ENCODE data around the gene CDK7. TPM values are rescaled to one million over a fixed set of nuclear protein-coding genes. Genes with fewer than 3 reads are reported as not detected.

CDK7 gene
- total RNA-seq, 4 donors from 2014 or later = 25.7 to 37.2 (median 31.2) TPM

DNA sequence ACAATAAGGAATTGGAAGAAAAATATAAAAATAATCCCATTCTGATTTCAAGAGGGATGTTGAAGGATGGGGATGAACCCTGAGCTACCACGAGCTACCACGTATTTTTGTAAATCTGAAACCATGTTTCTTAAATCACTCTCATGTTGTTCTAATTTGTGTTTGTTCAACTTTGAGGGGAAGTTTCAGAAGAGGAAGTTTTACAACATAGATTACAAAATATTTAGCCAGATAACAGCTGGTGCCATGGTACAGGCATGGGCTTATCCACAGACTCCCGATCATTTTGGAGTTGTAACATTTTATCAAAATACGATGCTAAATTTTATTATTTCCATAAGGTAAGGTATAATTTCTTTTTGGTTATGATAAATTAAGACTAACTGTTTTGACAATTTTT, 82.7 kb downstream of the CDK7 start:
- Histone ChIP-seq H3K36me3 (peaks cover 16% of the 10 kb centered on the region), H3K9me3 (no peaks in the 10 kb centered on the region), H3K4me1 (no peaks in the 10 kb centered on the region), H3K27me3 (no peaks in the 10 kb centered on the region), H3K4me3 (no peak overlapping the region), H3K27ac (no peak overlapping the region)
- WGBS = 73% methylated on average over 4 of the region's 4 CpGs
- TF ChIP-seq, protein P1, sequence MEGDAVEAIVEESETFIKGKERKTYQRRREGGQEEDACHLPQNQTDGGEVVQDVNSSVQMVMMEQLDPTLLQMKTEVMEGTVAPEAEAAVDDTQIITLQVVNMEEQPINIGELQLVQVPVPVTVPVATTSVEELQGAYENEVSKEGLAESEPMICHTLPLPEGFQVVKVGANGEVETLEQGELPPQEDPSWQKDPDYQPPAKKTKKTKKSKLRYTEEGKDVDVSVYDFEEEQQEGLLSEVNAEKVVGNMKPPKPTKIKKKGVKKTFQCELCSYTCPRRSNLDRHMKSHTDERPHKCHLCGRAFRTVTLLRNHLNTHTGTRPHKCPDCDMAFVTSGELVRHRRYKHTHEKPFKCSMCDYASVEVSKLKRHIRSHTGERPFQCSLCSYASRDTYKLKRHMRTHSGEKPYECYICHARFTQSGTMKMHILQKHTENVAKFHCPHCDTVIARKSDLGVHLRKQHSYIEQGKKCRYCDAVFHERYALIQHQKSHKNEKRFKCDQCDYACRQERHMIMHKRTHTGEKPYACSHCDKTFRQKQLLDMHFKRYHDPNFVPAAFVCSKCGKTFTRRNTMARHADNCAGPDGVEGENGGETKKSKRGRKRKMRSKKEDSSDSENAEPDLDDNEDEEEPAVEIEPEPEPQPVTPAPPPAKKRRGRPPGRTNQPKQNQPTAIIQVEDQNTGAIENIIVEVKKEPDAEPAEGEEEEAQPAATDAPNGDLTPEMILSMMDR (IDR thresholded peaks at IDR 0.05) = no peak
- TF ChIP-seq EP300 (IDR thresholded peaks at IDR 0.05) (no peak), POLR2A (IDR thresholded peaks at IDR 0.05) (no peak), POLR2AphosphoS5 (IDR thresholded peaks at IDR 0.05) (no peak)
- DNase-seq (ENCODE audit: low spot score in 2 of 2) = no peak

DNA sequence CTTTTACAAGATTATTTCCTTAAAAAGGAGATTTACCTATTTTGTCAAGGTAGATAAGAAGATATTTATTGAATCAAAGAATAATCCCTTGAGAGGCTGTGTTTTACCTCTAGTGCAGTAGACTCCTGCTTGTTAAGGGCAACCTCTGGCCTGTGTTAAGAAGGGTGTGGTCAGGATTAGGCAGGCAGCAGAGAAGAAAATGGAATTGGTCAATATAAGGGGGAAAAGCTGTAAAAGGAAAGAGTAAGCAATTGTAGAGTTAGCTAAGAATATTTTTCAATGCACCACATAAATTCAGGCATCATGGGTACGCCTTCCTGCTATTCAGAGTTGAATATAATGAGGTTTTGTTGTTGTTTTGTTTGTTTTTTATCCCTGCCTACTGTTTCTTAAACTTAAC, 91.7 kb downstream of the CDK7 start:
- H3K4me1 ChIP-seq = peaks cover under 1% of the 10 kb centered on the region
- WGBS = 93% methylated on average over 1 of the region's 1 CpG
- no peak for DNase-seq (ENCODE audit: low spot score in 2 of 2)
- TF ChIP-seq, protein P1 (IDR thresholded peaks at IDR 0.05) = no peak
- TF ChIP-seq POLR2A (IDR thresholded peaks at IDR 0.05) = no peak
- no peak for TF ChIP-seq POLR2AphosphoS5 (IDR thresholded peaks at IDR 0.05)
- no peak for TF ChIP-seq EP300 (IDR thresholded peaks at IDR 0.05)
- no peaks in the 10 kb centered on the region for H3K36me3 ChIP-seq
- no peaks in the 10 kb centered on the region for H3K9me3 ChIP-seq
- no peak overlapping the region for H3K27ac ChIP-seq
- no peaks in the 10 kb centered on the region for H3K27me3 ChIP-seq
- H3K4me3 ChIP-seq = no peak overlapping the region

Other genes with a start within 250 kb of the CDK7 start
- gene SLC30A5, start 140.9 kb upstream of the CDK7 start, total RNA-seq = 10 to 100 TPM; 22.0 to 43.9 (median 40.0) TPM
- gene CCNB1, start 67.7 kb upstream of the CDK7 start, total RNA-seq = 10 to 100 TPM in 2 of 4 donors, 1 to 10 TPM in 2; 8.5 to 19.9 (median 10.8) TPM
- 1 to 10 TPM; 5.4 to 8.5 (median 6.5) TPM for gene CENPH, start 45.3 kb upstream of the CDK7 start, total RNA-seq
- gene CCDC125, start 97.9 kb downstream of the CDK7 start, total RNA-seq = 10 to 100 TPM in 1 of 4 donors, 1 to 10 TPM in 3; 5.5 to 17.7 (median 6.6) TPM
- 10 to 100 TPM; 14.0 to 43.6 (median 19.4) TPM for gene AK6, start 134.6 kb downstream of the CDK7 start, total RNA-seq
- 10 to 100 TPM; 31.4 to 42.0 (median 39.2) TPM for gene TAF9, start 134.6 kb downstream of the CDK7 start, total RNA-seq
- gene RAD17, start 134.9 kb downstream of the CDK7 start, total RNA-seq = 10 to 100 TPM; 13.0 to 21.1 (median 15.0) TPM
- 10 to 100 TPM; 22.5 to 29.4 (median 26.0) TPM for gene MARVELD2, start 180.2 kb downstream of the CDK7 start, total RNA-seq

Measured in suprapubic skin (tissue), 4 donors.